SK-N-SH (cell line): ENCODE results near the gene RPP30. TPM values are rescaled to one million over a fixed set of nuclear protein-coding genes. Genes with fewer than 3 reads are reported as not detected.

Source experiments
- CTCF ChIA-PET: fragments of 300-600, 350-600 bp; formaldehyde crosslinking; extraction: SDS; loops from one replicate; lab custom pipeline; 2021; lab: Yijun Ruan, JAX
- POLR2A ChIA-PET: fragments of 350-600 bp; sonication (Branson Sonifier 250); formaldehyde crosslinking; extraction: SDS; loops from one replicate; lab custom pipeline; 2020; ENCODE audit warnings: antibody characterized with exemption, inconsistent platforms; lab: Yijun Ruan, JAX
- DNase-seq: peaks from one replicate; pipeline ENCODE4 v3.0.0; 2012
- H2AFZ ChIP-seq: fragments of 200-600 bp; sonication (generic); 2 replicates; pipeline ENCODE4 v1.8.1; 2016; ENCODE audit warnings: antibody characterized with exemption, mild to moderate bottlenecking, low read depth
- H3F3A ChIP-seq: fragments of 200-600 bp; sonication (generic); replicated peaks from 2 replicates; pipeline ENCODE3; 2016; ENCODE audit warnings: antibody characterized with exemption, mild to moderate bottlenecking; ENCODE audit not compliant: insufficient read depth
- H3K27ac ChIP-seq, 2 experiments: fragments of 200-500 bp in 1 of 2; fragments of 200-600 bp in 1 of 2; sonication (Bioruptor generic) in 1 of 2; sonication (generic), shearing (Covaris generic) in 1 of 2; 2 replicates each; pipeline versions ENCODE4 v1.5.1 to v1.6.1; 2014 to 2016; ENCODE audit warnings: low read depth in 2 of 2, inconsistent platforms in 1 of 2, low read length in 1 of 2, mild to moderate bottlenecking in 1 of 2, mixed read lengths in 1 of 2
- H3K27me3 ChIP-seq: fragments of 200-600 bp; sonication (generic), shearing (Covaris generic); 2 replicates; pipeline ENCODE4 v1.6.1; 2016; ENCODE audit warnings: mixed run types; ENCODE audit not compliant: insufficient read depth
- H3K36me3 ChIP-seq, 2 experiments: fragments of 200-500 bp in 1 of 2; fragments of 200-600 bp in 1 of 2; sonication (Bioruptor generic) in 1 of 2; sonication (generic) in 1 of 2; replicated peaks in 1 of 2; 2 replicates each; pipeline versions ENCODE3 to v1.5.1; 2014 to 2016; ENCODE audit warnings: low read length in 1 of 2, mild to moderate bottlenecking in 1 of 2; ENCODE audit not compliant: insufficient read depth in 2 of 2, control insufficient read depth in 1 of 2
- H3K4me1 ChIP-seq, 2 experiments: fragments of 200-500 bp in 1 of 2; fragments of 200-600 bp in 1 of 2; sonication (Bioruptor generic) in 1 of 2; sonication (generic), shearing (Covaris generic) in 1 of 2; 2 replicates each; pipeline versions ENCODE4 v1.5.1 to v1.6.1; 2014 to 2016; ENCODE audit warnings: low read depth in 1 of 2, low read length in 1 of 2, mixed run types in 1 of 2; ENCODE audit not compliant: insufficient read depth in 2 of 2, control insufficient read depth in 1 of 2
- H3K4me2 ChIP-seq: fragments of 200-600 bp; sonication (generic), shearing (Covaris generic); 2 replicates; pipeline ENCODE4 v1.6.1; 2017; ENCODE audit warnings: mixed run types
- H3K4me3 ChIP-seq, 2 experiments: fragments of 200-500 bp in 1 of 2; fragments of 200-600 bp in 1 of 2; sonication (Bioruptor generic) in 1 of 2; sonication (generic), shearing (Covaris generic) in 1 of 2; 2 replicates each; pipeline versions ENCODE4 v1.5.1 to v1.8.1; 2014 to 2016; ENCODE audit warnings: low read depth in 2 of 2, inconsistent platforms in 1 of 2, low read length in 1 of 2, mild to moderate bottlenecking in 1 of 2, mixed read lengths in 1 of 2, moderate library complexity in 1 of 2
- H3K79me2 ChIP-seq: fragments of 200-600 bp; sonication (generic); 2 replicates; pipeline ENCODE4 v1.8.1; 2017; ENCODE audit warnings: mild to moderate bottlenecking; ENCODE audit not compliant: insufficient read depth
- H3K9ac ChIP-seq: fragments of 200-600 bp; sonication (generic); 2 replicates; pipeline ENCODE4 v1.6.1; 2017; ENCODE audit warnings: mixed run types
- H3K9me2 ChIP-seq: fragments of 200-600 bp; sonication (generic); 2 replicates; pipeline ENCODE4 v1.6.1; 2017; ENCODE audit warnings: mixed run types
- H3K9me3 ChIP-seq: fragments of 200-600 bp; sonication (generic); 2 replicates; pipeline ENCODE4 v1.6.1; 2017; ENCODE audit warnings: mixed run types, mild to moderate bottlenecking, moderate library complexity
- H4K20me1 ChIP-seq: fragments of 200-600 bp; sonication (generic); 2 replicates; pipeline ENCODE4 v1.6.1; 2017; ENCODE audit warnings: mild to moderate bottlenecking, mixed run types; ENCODE audit not compliant: insufficient read depth
- CTCF ChIP-seq: fragments of 200-600 bp; sonication (generic); IDR thresholded peaks from 2 replicates; pipeline ENCODE4 v1.6.1; 2017; ENCODE audit warnings: antibody characterized with exemption, mild to moderate bottlenecking, moderate library complexity
- ELF1 ChIP-seq: IDR thresholded peaks from 2 replicates; pipeline ENCODE4 v1.4.0; 2012
- EP300 ChIP-seq, 2 experiments: IDR thresholded peaks; 2 replicates each; pipeline versions ENCODE4 v1.4.0 to v1.6.1; 2012; ENCODE audit warnings: borderline replicate concordance in 1 of 2, low read depth in 1 of 2, low read length in 1 of 2
- FOSL2 ChIP-seq: IDR thresholded peaks from 2 replicates; pipeline ENCODE4 v1.4.0; 2012; ENCODE audit warnings: low read depth, mild to moderate bottlenecking, moderate library complexity, borderline replicate concordance
- FOXJ3 ChIP-seq: sonication (generic); formaldehyde crosslinking; IDR thresholded peaks from 2 replicates; pipeline ENCODE4 v1.5.1; 2020; ENCODE audit warnings: mild to moderate bottlenecking, missing genetic modification reagents
- GABPA ChIP-seq: IDR thresholded peaks from 2 replicates; pipeline ENCODE4 v1.4.0; 2012; ENCODE audit warnings: low read depth, mild to moderate bottlenecking
- MEF2A ChIP-seq: IDR thresholded peaks from 2 replicates; pipeline ENCODE4 v1.4.0; 2012; ENCODE audit warnings: low read depth, borderline replicate concordance
- NFIC ChIP-seq: IDR thresholded peaks from 2 replicates; pipeline ENCODE4 v1.4.0; 2012; ENCODE audit warnings: borderline replicate concordance
- POLR2AphosphoS5 ChIP-seq: IDR thresholded peaks from 2 replicates; pipeline ENCODE4 v1.6.1; 2012; ENCODE audit warnings: low read depth, low read length
- RCOR1 ChIP-seq: fragments of 150-350 bp; IDR thresholded peaks from 2 replicates; pipeline ENCODE4 v1.6.1; 2017; ENCODE audit warnings: antibody characterized with exemption, low read length
- SIN3A ChIP-seq: IDR thresholded peaks from 2 replicates; pipeline ENCODE4 v1.6.1; 2012; ENCODE audit warnings: low read depth, mild to moderate bottlenecking, low read length, moderate library complexity, borderline replicate concordance
- USF2 ChIP-seq: fragments of 150-350 bp; IDR thresholded peaks from 2 replicates; pipeline ENCODE4 v1.6.1; 2017; ENCODE audit warnings: antibody characterized with exemption, low read length, low read depth, borderline replicate concordance
- WGBS: methylation state at CpG from one replicate; pipeline ENCODE4 v1.1.6; 2017; ENCODE audit warnings: low lambda C conversion rate; 5-methylcytosine and 5-hydroxymethylcytosine counted together
- polyA plus RNA-seq, 3 experiments: library from polyadenylated mRNA; depleted of rRNA; stranded (reverse); fragments of >200 nt; gene quantifications; 2 replicates each; pipeline ENCODE4 v1.2.3, GENCODE V29; 2012
- TF ChIP-seq, protein P1 (sequence below): IDR thresholded peaks from 2 replicates; pipeline ENCODE4; 2012

Gene RPP30
- polyA plus RNA-seq, 1 of the 3 experiments (the other 2 are of a cell fraction): 16.7 TPM

DNA sequence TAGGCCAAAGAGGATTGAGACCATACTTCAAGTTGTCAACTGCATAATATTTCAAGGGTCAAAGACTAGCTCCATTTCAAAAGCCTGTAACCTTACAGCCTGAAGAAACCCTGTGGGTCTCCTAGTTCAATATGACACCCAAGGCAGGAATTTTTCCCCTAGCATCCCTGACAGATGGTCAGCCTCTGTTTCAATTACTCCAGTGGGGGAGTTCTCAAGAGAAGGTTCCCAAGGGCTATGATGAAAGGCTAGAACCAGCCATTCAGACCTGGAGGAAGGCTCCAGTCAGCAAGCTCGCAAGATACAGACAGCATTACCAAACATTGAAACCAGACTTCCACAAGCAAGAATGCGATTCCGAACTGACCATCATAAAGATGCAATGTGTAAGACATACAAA, 15.5 kb upstream of the RPP30 start (continued):
- TF ChIP-seq SIN3A: no peak
- no peak for TF ChIP-seq CTCF
- TF ChIP-seq, protein P1, sequence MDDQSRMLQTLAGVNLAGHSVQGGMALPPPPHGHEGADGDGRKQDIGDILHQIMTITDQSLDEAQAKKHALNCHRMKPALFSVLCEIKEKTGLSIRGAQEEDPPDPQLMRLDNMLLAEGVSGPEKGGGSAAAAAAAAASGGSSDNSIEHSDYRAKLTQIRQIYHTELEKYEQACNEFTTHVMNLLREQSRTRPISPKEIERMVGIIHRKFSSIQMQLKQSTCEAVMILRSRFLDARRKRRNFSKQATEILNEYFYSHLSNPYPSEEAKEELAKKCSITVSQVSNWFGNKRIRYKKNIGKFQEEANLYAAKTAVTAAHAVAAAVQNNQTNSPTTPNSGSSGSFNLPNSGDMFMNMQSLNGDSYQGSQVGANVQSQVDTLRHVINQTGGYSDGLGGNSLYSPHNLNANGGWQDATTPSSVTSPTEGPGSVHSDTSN: no peak
- TF ChIP-seq FOSL2: no peak
- no peak for TF ChIP-seq MEF2A

DNA sequence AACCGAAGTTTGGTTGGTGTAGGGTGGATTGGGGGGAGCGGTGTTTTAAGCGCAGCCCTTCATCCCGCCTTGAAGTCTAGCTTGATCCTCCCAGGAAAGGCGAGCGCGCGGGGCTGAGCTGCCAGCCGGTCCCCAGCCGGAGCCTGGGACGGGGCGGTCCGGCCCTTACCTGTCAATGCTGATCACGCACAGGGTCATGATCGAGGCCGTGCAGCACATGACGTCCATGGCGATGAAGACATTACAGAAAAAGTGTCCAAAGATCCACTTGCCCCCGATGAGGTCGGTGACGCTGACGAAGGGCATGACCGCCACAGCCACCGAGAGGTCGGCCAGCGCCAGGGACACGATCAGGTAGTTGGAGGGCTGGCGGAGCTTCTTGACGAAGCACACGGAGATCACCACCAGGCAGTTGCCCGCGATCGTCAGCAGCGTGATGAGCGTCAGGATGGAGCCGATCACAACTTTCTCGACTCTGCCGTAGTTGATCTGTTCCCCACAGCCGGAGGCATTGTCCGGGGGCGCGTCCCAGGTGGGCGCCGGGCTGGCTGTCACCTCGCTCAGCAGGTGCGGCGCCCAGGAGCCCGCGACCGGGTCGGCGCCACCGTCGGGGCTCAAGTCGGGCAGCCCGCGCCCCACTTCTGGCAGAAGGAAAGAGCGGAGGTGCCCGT, 14.7 kb upstream of the RPP30 start:
- Histone ChIP-seq H3K9ac (no peak overlapping the region), H3K4me2 (peak overlapping the region; percentile 61; the same call in 1 of the 2 replicates), H3K9me3 (no peaks in the 10 kb centered on the region), H4K20me1 (no peaks in the 10 kb centered on the region), H3K36me3 (no peaks in the 10 kb centered on the region), H3F3A (peaks cover 19% of the 10 kb centered on the region), H3K79me2 (no peaks in the 10 kb centered on the region), H3K27ac (no peak overlapping the region), H2AFZ (peak overlapping the region; percentile 84; the same call in 1 of the 2 replicates), H3K4me1 (peaks cover 2 to 8% of the 10 kb centered on the region in 2 experiments; a peak in 2 of 4 replicates), H3K27me3 (peaks cover 22% of the 10 kb centered on the region), H3K9me2 (no peaks in the 10 kb centered on the region), H3K4me3 (peak overlapping the region; percentile 52 to 61; a peak in 3 of 4 replicates)
- ChIA-PET CTCF (interaction anchor here (0.6 to 1.3 kb wide), 3 partner anchors 12 to 349 kb away, joined by 3 read pairs; no protein-coding TSS in a partner anchor), POLR2A (no interaction called here)
- no peak for TF ChIP-seq POLR2AphosphoS5
- TF ChIP-seq RCOR1: no peak
- no peak for TF ChIP-seq GABPA
- no peak for TF ChIP-seq EP300 (IDR thresholded peaks at IDR 0.05; ENCODE audit: borderline replicate concordance in 1 of 2, low read depth in 1 of 2, low read length in 1 of 2)
- TF ChIP-seq FOSL2: no peak
- no peak for TF ChIP-seq NFIC
- TF ChIP-seq MEF2A: no peak
- TF ChIP-seq FOXJ3 (CRISPR knock-in tag): no peak
- TF ChIP-seq ELF1: no peak
- no peak for TF ChIP-seq USF2
- no peak for DNase-seq
- WGBS: 53% methylated on average over 16 of the region's 59 CpGs
